ES-I3 (cell line): Measurements from ENCODE around the gene UBR1.

Source experiments
- H3K36me3 ChIP-seq: 2 replicates; pipeline ENCODE4 v1.6.1; 2013; ENCODE audit warnings: mild to moderate bottlenecking, low read length, control low read depth, moderate library complexity; ENCODE audit not compliant: insufficient read depth
- H3K4me1 ChIP-seq: 2 replicates; pipeline ENCODE4 v1.6.1; 2013; ENCODE audit warnings: mild to moderate bottlenecking, control low read depth, low read length; ENCODE audit not compliant: insufficient read depth
- H3K9ac ChIP-seq: 2 replicates; pipeline ENCODE4 v1.6.1; 2013; ENCODE audit warnings: low read depth, mild to moderate bottlenecking, low read length, moderate library complexity
- H3K9me3 ChIP-seq: 2 replicates; pipeline ENCODE4 v1.6.1; 2013; ENCODE audit warnings: mild to moderate bottlenecking, low read length, moderate library complexity; ENCODE audit not compliant: control insufficient read depth, insufficient read depth

UBR1 gene

GRCh38 chr15:43127752-43128151, 21.9 kb upstream of the UBR1 start:
- Histone ChIP-seq H3K4me1 (no peaks in the 10 kb centered on the region), H3K9me3 (no peaks in the 10 kb centered on the region), H3K9ac (no peak overlapping the region), H3K36me3 (no peaks in the 10 kb centered on the region)

GRCh38 chr15:43126356-43126755, 20.5 kb upstream of the UBR1 start:
- Histone ChIP-seq H3K4me1 (no peaks in the 10 kb centered on the region), H3K9me3 (no peaks in the 10 kb centered on the region), H3K36me3 (no peaks in the 10 kb centered on the region), H3K9ac (no peak overlapping the region)

DNA sequence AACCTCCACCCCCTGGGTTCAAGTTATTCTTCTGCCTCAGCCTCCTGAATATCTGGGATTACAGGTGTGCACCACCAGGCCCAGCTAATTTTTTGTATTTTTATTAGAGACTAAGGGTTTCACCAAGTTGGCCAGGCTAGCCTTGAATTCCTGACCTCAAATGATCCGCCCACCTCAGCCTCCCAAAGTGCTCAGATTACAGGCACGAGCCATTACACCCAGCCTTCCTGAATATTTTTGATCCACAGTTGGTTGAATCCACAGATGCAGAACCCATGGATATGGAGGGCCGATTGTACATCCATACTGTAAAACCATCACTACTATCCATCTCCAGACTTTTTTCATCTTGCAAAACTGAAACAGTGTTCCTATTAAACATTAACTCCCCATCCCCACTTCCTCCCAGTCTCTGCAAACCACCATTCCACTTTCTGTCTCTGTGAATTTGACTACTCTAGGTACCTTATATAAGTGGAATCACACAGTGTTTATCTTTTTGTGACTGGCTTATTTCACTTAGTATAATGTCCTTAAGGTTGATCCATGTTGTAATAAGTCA, 19.3 kb upstream of the UBR1 start:
- no peaks in the 10 kb centered on the region for H3K36me3 ChIP-seq
- H3K4me1 ChIP-seq, result no peaks in the 10 kb centered on the region
- H3K9ac ChIP-seq, result no peak overlapping the region
- H3K9me3 ChIP-seq, result no peaks in the 10 kb centered on the region

DNA sequence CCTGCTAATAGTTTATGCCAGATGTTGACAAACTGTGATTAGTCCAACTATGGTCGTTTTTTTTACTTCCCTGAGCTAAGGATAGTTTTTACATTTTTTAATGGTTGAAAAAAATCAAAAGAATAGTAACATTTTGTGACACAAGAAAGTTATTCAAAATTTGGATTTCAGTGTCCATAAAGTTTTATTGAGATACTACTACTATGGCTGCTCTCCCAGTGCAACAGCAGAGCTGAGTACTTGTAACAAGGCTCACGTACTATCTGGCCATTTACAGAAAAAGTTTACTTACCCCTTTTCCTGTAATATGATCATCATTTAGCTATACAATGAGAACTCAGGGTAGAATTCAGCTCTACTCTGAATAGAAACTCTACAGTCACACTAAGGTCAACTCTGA, 16.0 kb upstream of the UBR1 start:
- Histone ChIP-seq H3K9ac (no peak overlapping the region), H3K4me1 (no peaks in the 10 kb centered on the region), H3K36me3 (no peaks in the 10 kb centered on the region), H3K9me3 (no peaks in the 10 kb centered on the region)

DNA sequence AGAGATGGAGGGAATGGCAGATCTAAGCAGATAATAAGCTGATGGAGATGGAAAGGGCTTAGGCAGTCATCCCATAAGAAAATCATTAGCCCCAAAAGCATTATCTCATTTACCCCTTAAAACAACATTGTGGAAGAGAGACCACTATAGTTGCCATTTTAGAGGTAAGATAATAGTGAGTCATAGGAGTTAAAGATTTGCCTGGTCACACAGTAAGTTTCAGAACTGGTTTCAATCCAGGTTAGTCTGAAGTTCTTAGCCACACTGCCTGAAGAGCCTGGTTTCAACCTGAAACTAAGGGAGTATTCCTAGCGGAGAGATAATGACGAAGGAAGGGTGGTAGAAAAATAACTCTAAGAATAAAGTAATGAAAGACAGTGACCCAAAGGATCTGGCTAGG, 13.0 kb upstream of the UBR1 start:
- Histone ChIP-seq H3K4me1 (no peaks in the 10 kb centered on the region), H3K9ac (no peak overlapping the region), H3K9me3 (no peaks in the 10 kb centered on the region), H3K36me3 (no peaks in the 10 kb centered on the region)

- H3K36me3 ChIP-seq, result no peaks in the 10 kb centered on the region
- no peak overlapping the region for H3K9ac ChIP-seq
- H3K9me3 ChIP-seq, result no peaks in the 10 kb centered on the region
- no peaks in the 10 kb centered on the region for H3K4me1 ChIP-seq
These were observed 12.4 kb upstream of the UBR1 start for GRCh38 chr15:43118286-43118685.

DNA sequence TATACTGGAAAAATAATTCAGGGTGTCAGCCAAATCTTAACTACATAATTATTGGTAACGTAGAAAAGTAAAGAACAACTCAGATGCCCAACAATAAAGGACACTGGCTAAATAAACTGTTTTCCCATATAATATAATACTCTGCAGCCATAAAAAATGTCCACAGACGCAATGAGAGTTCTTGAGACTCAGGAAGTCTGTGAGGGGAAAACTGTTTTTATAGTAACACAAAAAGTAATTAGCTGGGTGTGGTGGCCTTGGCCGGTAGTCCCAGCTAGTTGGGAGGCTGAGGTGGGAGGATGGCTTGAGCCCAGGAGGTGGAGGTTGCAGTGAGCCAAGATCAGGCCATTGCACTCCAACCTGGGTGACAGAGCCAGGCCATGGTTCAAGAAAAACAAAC, 5.5 kb upstream of the UBR1 start:
- H3K4me1 ChIP-seq, result no peaks in the 10 kb centered on the region
- no peak overlapping the region for H3K9ac ChIP-seq
- H3K36me3 ChIP-seq, result no peaks in the 10 kb centered on the region
- no peaks in the 10 kb centered on the region for H3K9me3 ChIP-seq

- no peaks in the 10 kb centered on the region for H3K36me3 ChIP-seq
- H3K9me3 ChIP-seq, result no peaks in the 10 kb centered on the region
- H3K9ac ChIP-seq, result no peak overlapping the region
- no peaks in the 10 kb centered on the region for H3K4me1 ChIP-seq
These were observed 1.9 kb upstream of the UBR1 start for GRCh38 chr15:43107751-43108150.

GRCh38 chr15:43106486-43106829, 620 bp upstream of the UBR1 start:
- H3K9me3 ChIP-seq, result no peaks in the 10 kb centered on the region
- H3K9ac ChIP-seq, result peak overlapping the region; percentile 96
- H3K36me3 ChIP-seq, result no peaks in the 10 kb centered on the region
- H3K4me1 ChIP-seq, result no peaks in the 10 kb centered on the region

DNA sequence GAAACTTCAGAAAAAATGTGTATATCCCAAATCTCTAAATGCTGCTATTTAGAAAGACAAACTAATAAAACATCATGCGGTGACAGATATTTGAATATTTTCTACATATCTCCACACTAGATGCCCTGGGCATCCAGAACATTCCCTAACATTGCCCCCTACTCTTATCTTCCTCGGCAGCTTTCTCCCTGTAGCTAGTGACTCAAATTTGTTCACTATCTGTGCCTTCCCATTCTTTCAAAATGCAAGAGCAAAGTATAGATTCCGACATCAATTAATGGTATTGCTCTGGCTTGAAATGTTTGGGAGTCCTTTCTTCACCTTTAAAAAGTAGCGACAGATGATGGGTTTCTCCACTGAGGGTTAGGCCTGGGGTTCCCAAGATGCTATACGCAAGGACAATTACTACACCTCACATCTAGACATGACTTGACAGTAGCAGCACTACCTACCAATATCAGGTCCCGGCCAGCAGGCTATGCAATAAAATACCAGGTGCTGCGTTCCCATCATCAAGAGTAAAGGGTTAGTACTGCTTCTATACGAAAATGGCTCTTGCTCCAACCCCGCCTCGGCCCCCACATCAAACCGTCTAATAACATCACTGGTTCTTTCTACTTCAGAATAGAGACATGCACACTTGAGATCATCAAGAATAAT, 631 bp downstream of the UBR1 start:
- no peaks in the 10 kb centered on the region for H3K9me3 ChIP-seq
- H3K9ac ChIP-seq, result peak overlapping the region; percentile 96
- H3K4me1 ChIP-seq, result no peaks in the 10 kb centered on the region
- H3K36me3 ChIP-seq, result no peaks in the 10 kb centered on the region; the same call in 1 of the 2 replicates

DNA sequence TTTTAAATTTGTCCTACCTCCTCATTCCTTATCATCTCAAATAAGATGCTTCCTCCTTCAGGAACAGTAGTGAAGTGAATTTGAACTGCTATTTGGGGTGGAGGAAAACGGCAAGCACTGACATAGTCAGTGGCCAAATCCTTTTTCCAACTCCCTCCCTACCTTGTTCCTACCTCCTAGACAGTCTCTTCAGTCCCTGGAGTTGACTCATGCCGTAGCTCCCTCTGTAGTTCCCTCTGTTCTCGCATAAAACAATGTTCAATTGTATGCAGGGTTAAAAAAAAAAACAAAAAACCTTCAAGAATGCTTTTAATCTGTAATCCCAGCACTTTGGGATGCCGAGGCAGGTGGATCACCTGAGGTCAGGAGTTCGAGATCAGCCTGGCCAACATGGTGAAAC, 1.4 kb downstream of the UBR1 start:
- H3K9me3 ChIP-seq, result no peaks in the 10 kb centered on the region
- H3K9ac ChIP-seq, result peak overlapping the region; percentile 96; the same call in 1 of the 2 replicates
- H3K4me1 ChIP-seq, result no peaks in the 10 kb centered on the region
- H3K36me3 ChIP-seq, result no peaks in the 10 kb centered on the region; the same call in 1 of the 2 replicates

- Histone ChIP-seq H3K9me3 (no peaks in the 10 kb centered on the region), H3K4me1 (no peaks in the 10 kb centered on the region), H3K9ac (no peak overlapping the region), H3K36me3 (no peaks in the 10 kb centered on the region; the same call in 1 of the 2 replicates)
These were observed 1.9 kb downstream of the UBR1 start for GRCh38 chr15:43103907-43104306.

DNA sequence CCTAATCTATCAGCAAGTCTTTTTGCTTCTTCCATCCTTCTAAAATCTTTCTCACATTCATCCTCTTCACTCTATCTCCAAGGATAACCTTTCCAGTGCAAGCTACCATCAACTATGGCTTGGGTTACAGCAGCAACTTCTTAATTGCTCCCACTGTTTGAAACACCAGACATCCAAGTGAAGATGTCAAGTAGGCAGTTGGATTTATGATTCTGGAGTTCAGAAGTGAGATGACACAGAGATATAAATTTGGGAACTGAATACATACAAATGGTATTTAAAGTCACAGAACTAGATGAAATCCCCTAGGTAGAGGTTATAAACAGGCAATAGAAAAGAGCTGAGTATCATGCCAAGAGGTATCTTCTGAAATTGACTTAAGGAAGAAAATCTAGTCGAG, 3.7 kb downstream of the UBR1 start:
- Histone ChIP-seq H3K9me3 (no peaks in the 10 kb centered on the region), H3K4me1 (no peaks in the 10 kb centered on the region), H3K36me3 (no peaks in the 10 kb centered on the region; the same call in 1 of the 2 replicates), H3K9ac (no peak overlapping the region)

GRCh38 chr15:43100971-43101370, 4.9 kb downstream of the UBR1 start:
- no peak overlapping the region for H3K9ac ChIP-seq
- H3K9me3 ChIP-seq, result no peaks in the 10 kb centered on the region
- H3K36me3 ChIP-seq, result no peaks in the 10 kb centered on the region; the same call in 1 of the 2 replicates
- no peaks in the 10 kb centered on the region for H3K4me1 ChIP-seq

DNA sequence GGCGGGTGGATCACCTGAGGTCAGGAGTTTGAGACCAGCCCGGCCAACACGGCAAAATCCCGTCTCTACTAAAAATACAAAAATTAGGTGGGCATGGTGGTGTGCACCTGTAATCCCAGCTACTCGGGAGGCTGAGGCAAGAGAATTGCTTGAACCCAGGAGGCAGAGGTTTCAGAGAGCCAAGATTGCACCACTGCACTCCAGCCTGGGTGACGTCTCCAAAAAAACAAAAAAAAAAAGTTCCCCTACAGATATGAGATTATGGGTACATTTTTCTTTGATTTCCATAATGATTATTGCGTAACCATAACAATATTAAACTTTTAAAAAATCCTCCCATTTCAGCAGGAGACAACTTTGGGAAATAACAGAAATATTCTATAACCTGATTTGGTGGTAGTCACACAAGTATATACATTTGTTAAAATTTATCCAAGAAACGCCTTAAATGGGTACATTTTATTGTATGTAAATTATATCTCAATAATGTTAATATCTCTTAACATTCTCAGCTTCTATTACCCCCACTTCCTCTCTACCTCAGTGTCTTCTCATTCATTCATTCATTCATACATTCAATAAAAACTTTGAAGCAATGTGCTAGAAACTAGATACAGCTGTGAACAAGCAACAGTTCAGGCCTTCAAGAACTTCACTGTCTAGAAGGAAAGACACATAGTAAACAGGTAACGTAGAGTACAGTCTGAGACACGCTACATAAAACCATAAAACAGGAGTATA, 6.6 kb downstream of the UBR1 start:
- Histone ChIP-seq H3K9me3 (no peaks in the 10 kb centered on the region), H3K36me3 (no peaks in the 10 kb centered on the region; the same call in 1 of the 2 replicates)

More for the DNA sequence above, 6.6 kb downstream of the UBR1 start:
- Histone ChIP-seq H3K9ac (no peak overlapping the region), H3K4me1 (no peaks in the 10 kb centered on the region)
